ENCODE results near the gene EIF2S1. TPM values are rescaled to one million over a fixed set of nuclear protein-coding genes. Genes with fewer than 3 reads are reported as not detected.

The EIF2S1 gene
- total RNA-seq, 2 donors from 2014 or later: 17.5 to 45.9 TPM

DNA sequence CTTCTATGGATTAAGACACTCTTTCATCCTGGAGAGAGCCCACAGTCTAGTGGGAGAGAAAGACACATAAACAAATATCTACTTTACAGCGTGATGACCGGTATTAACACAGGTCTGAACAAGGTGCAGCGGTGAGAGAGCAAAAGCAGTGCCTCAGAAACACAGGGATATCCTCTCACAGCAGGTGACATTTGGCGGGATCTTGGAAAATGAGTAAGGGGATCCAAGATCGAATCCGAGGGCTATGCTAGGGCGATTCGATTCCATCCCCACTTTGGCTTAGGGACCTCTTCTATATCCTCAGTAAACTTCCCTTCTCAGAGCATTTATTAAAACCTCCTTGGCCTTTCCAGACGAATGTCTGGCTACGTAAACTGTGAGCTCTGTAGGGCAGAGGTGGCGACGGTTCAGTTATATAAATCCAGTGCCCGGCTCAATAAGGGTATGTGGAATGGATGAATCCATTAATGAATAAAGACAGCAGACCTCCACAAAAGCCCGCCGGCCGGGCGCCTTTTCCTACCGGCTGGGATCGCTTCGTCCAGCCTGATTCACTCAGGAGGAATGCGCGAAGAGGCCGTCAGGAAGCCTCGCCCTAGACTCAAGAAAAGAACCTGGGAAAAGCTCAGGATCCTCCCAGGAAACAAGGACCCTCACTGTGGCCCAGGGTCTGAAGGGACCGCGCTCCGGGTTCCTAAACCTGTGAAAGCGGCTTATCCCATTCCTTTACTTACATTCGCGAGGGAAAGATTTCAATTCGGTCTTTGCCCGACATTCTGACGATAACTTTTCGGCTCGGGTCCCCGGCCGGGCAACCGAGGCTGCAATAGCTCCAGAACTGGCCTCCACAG lies 979 bp upstream of the EIF2S1 start:
- H3K4me1 ChIP-seq: peaks cover 44% of the 10 kb centered on the region
- peak in 2 of 3 donors; percentile 9 to 30 for TF ChIP-seq POLR2A (IDR thresholded peaks at IDR 0.05)
- TF ChIP-seq CTCF (IDR thresholded peaks at IDR 0.05): no peak
- intact Hi-C loops (cut with DNase I): no loop called here
- no peak for ATAC-seq
- no peaks in the 10 kb centered on the region for H3K36me3 ChIP-seq (replicated peaks in 1 of 2; ENCODE audit: insufficient read depth in 1 of 2, low read depth in 2 of 2)
- WGBS, 2 donors: 0 to 1% methylated on average over 37 to 38 of the region's 38 CpGs
- peak overlapping the region; percentile 55 to 73 for H3K4me3 ChIP-seq
- peak in 3 of 4 donors; percentile 9 to 22 (median 9) for DNase-seq
- peak overlapping the region; percentile 56 to 96 (median 74) for H3K27ac ChIP-seq
- no peaks in the 10 kb centered on the region for H3K9me3 ChIP-seq
- no peaks in the 10 kb centered on the region for H3K27me3 ChIP-seq

DNA sequence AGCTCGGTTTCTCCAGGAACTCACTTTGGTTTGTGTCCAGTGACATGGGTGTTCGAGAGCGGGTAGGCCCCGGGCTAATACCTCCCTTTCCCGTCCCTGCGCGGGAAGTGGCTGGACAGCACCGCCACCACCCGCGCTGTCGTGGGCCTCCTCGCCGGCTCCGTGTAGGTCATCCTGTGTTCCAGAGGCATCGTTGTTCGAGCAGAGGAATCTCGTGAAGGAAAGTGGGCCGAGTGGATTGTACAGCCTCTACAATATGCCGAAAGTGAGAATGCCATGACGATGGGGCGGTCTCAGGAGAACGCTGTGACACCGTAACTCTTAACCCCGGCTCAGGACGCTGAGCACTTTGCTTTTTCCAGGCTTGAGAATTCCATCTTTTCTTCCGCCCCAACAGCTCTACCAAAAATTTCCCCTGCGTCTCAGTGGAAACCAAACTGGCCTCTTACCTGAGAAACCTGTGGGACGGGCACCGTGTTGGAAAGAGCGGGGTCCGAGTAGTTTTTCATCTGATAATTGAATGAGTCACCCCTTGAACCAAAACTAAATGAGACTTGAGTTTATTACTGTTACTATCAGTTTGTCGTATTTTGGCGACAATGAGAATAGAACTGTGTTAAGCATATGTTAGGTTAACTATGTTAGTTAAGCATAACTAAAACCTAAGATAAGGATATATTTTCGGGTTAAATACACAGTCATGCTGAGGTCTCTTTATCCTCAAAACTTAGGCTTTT lies 510 bp downstream of the EIF2S1 start:
- no peak for TF ChIP-seq CTCF (IDR thresholded peaks at IDR 0.05)
- peak in 2 of 3 donors; percentile 3 to 41 for TF ChIP-seq POLR2A (IDR thresholded peaks at IDR 0.05)
- WGBS, 2 donors: 1 to 2% methylated on average over 16 to 34 of the region's 34 CpGs
- H3K27me3 ChIP-seq: no peaks in the 10 kb centered on the region
- peak; percentile 37 for ATAC-seq
- intact Hi-C loops (cut with DNase I): no loop called here
- H3K36me3 ChIP-seq (replicated peaks in 1 of 2; ENCODE audit: insufficient read depth in 1 of 2, low read depth in 2 of 2): peaks cover 0 to 7% of the 10 kb centered on the region in 2 donors
- H3K4me3 ChIP-seq: peak overlapping the region; percentile 71 to 89
- H3K9me3 ChIP-seq: no peaks in the 10 kb centered on the region
- no peak for DNase-seq
- peak overlapping the region; percentile 86 to 96 (median 92) for H3K27ac ChIP-seq
- peaks cover 44% of the 10 kb centered on the region for H3K4me1 ChIP-seq

GRCh38 chr14:67365476-67365875 lies 5.3 kb downstream of the EIF2S1 start:
- TF ChIP-seq CTCF (IDR thresholded peaks at IDR 0.05) (no peak), POLR2A (IDR thresholded peaks at IDR 0.05) (no peak)
- H3K4me3 ChIP-seq: no peak overlapping the region
- DNase-seq (no peak), ATAC-seq (no peak)
- no peaks in the 10 kb centered on the region for H3K9me3 ChIP-seq
- peaks cover 23% of the 10 kb centered on the region for H3K4me1 ChIP-seq
- no peak overlapping the region for H3K27ac ChIP-seq
- WGBS, 2 donors: 88 to 90% methylated on average over 4 of the region's 4 CpGs
- peaks cover 5 to 22% of the 10 kb centered on the region in 2 donors for H3K36me3 ChIP-seq (replicated peaks in 1 of 2; ENCODE audit: insufficient read depth in 1 of 2, low read depth in 2 of 2)
- intact Hi-C loops (cut with DNase I): no loop called here
- no peaks in the 10 kb centered on the region for H3K27me3 ChIP-seq

- DNase-seq (no peak), ATAC-seq (no peak)
- TF ChIP-seq POLR2A (IDR thresholded peaks at IDR 0.05) (no peak), CTCF (IDR thresholded peaks at IDR 0.05) (no peak)
- H3K27me3 ChIP-seq: no peaks in the 10 kb centered on the region
- H3K27ac ChIP-seq: no peak overlapping the region
- WGBS, 2 donors: 95 to 96% methylated on average over 5 of the region's 5 CpGs
- no peaks in the 10 kb centered on the region for H3K9me3 ChIP-seq
- H3K36me3 ChIP-seq (replicated peaks in 1 of 2; ENCODE audit: insufficient read depth in 1 of 2, low read depth in 2 of 2): peaks cover 9 to 16% of the 10 kb centered on the region in 2 donors
- peaks cover 5% of the 10 kb centered on the region for H3K4me1 ChIP-seq
- intact Hi-C loops (cut with DNase I): no loop called here
- H3K4me3 ChIP-seq: no peak overlapping the region
Measured at GRCh38 chr14:67370830-67371229, 10.7 kb downstream of the EIF2S1 start.

Data from body of pancreas (tissue), 4 donors.